ENCODE measurements around the gene GNAI3.
A peak's percentile ranks its signal among the peaks of the same experiment; 100 is the strongest.

Gene GNAI3

GRCh38 chr1:109619576-109620400 lies 71.4 kb downstream of the GNAI3 start, which contains the start of the genes AMPD2 and GNAT2 (continued):
- TF ChIP-seq ZNF10 (tag by site-specific recombination; IDR thresholded peaks at IDR 0.05) (no peak), ZNF513 (tag by site-specific recombination; IDR thresholded peaks at IDR 0.05) (no peak), ZNF596 (tag by site-specific recombination; IDR thresholded peaks at IDR 0.05) (no peak), SP7 (tag by site-specific recombination; IDR thresholded peaks at IDR 0.05) (peak; percentile 56; the same call in 1 of the 2 replicates), ZNF791 (tag by site-specific recombination; IDR thresholded peaks at IDR 0.05) (no peak), KLF1 (tag by site-specific recombination; IDR thresholded peaks at IDR 0.05) (0 out of 2 replicates have a peak, but pooled peaks have one; percentile 10), ZNF121 (tag by site-specific recombination; IDR thresholded peaks at IDR 0.05) (no peak), ZNF510 (tag by site-specific recombination; IDR thresholded peaks at IDR 0.05; ENCODE audit: insufficient replicate concordance) (no peak), ZNF837 (tag by site-specific recombination; IDR thresholded peaks at IDR 0.05) (no peak), PRDM1 (tag by site-specific recombination; IDR thresholded peaks at IDR 0.05) (no peak; the same call in 1 of the 2 replicates), ZNF521 (tag by site-specific recombination; IDR thresholded peaks at IDR 0.05) (no peak), ZNF112 (tag by site-specific recombination; IDR thresholded peaks at IDR 0.05) (no peak), ZNF501 (tag by site-specific recombination; IDR thresholded peaks at IDR 0.05) (peak; percentile 69; the same call in 1 of the 2 replicates), IKZF3 (tag by site-specific recombination; IDR thresholded peaks at IDR 0.05) (no peak), ZNF366 (tag by site-specific recombination; conservative IDR thresholded peaks at IDR 0.05) (no peak), ZIC2 (tag by site-specific recombination; IDR thresholded peaks at IDR 0.05) (no peak; the same call in 1 of the 2 replicates), MEIS1 (CRISPR knock-in tag; IDR thresholded peaks at IDR 0.05; ENCODE audit: borderline replicate concordance) (no peak), WT1 (tag by site-specific recombination; IDR thresholded peaks at IDR 0.05) (no peak), ZBTB17 (tag by site-specific recombination; IDR thresholded peaks at IDR 0.05) (peak; percentile 36; the same call in 1 of the 2 replicates), ZXDB (tag by site-specific recombination; IDR thresholded peaks at IDR 0.05) (peak; percentile 82), ZNF747 (tag by site-specific recombination; IDR thresholded peaks at IDR 0.05) (no peak), ZNF654 (tag by site-specific recombination; IDR thresholded peaks at IDR 0.05; ENCODE audit: low read depth) (no peak), ZEB2 (tag by site-specific recombination; IDR thresholded peaks at IDR 0.05) (peak; percentile 36), ZNF571 (tag by site-specific recombination; IDR thresholded peaks at IDR 0.05) (no peak), ZBTB1 (tag by site-specific recombination; IDR thresholded peaks at IDR 0.05) (no peak), YY1 (tag by site-specific recombination; IDR thresholded peaks at IDR 0.05) (peak; percentile 50; the same call in 1 of the 2 replicates), ZBTB7A (tag by site-specific recombination; IDR thresholded peaks at IDR 0.05; ENCODE audit: low read depth) (peak; percentile 75), ZNF292 (tag by site-specific recombination; IDR thresholded peaks at IDR 0.05; ENCODE audit: borderline replicate concordance, low read depth) (no peak), SCRT2 (tag by site-specific recombination; IDR thresholded peaks at IDR 0.05) (peak; percentile 99), ZNF548 (tag by site-specific recombination; IDR thresholded peaks at IDR 0.05) (no peak), ZNF76 (tag by site-specific recombination; IDR thresholded peaks at IDR 0.05; ENCODE audit: borderline replicate concordance, low read depth) (no peak), OSR2 (tag by site-specific recombination; IDR thresholded peaks at IDR 0.05) (peak; percentile 70), ZNF24 (tag by site-specific recombination; IDR thresholded peaks at IDR 0.05) (no peak), SP2 (tag by site-specific recombination; IDR thresholded peaks at IDR 0.05) (peak; percentile 81), ZNF202 (tag by site-specific recombination; IDR thresholded peaks at IDR 0.05; ENCODE audit: borderline replicate concordance) (no peak), ZNF639 (tag by site-specific recombination; IDR thresholded peaks at IDR 0.05) (0 out of 2 replicates have a peak, but pooled peaks have one; percentile 37), ZNF133 (tag by site-specific recombination; IDR thresholded peaks at IDR 0.05) (no peak), KLF7 (tag by site-specific recombination; IDR thresholded peaks at IDR 0.05; ENCODE audit: borderline replicate concordance) (no peak), ZNF221 (tag by site-specific recombination; IDR thresholded peaks at IDR 0.05; ENCODE audit: borderline replicate concordance) (no peak), ZFP3 (tag by site-specific recombination; IDR thresholded peaks at IDR 0.05; ENCODE audit: low read depth) (no peak), MZF1 (tag by site-specific recombination; IDR thresholded peaks at IDR 0.05; ENCODE audit: borderline replicate concordance) (no peak)
